Peyer's patch (tissue), 4 donors: ENCODE results near the gene PARL.

Experiments
- POLR2A ChIP-seq, 2 donors: fragments of 450-650 bp; IDR thresholded peaks; one replicate each; pipeline ENCODE4 v1.5.1; 2017; ENCODE audit warnings: antibody characterized with exemption in 2 of 2, mild to moderate bottlenecking in 2 of 2, moderate library complexity in 2 of 2
- TF ChIP-seq, protein P1 (sequence below), 6 experiments: fragments of 450-650 bp in 4 of 6; fragments of 200-600 bp in 2 of 6; sonication (generic) in 1 of 6; IDR thresholded peaks; one replicate each; pipeline ENCODE4 v1.5.1; 2017 to 2019; ENCODE audit warnings: antibody characterized with exemption in 6 of 6, mild to moderate bottlenecking in 3 of 6, moderate library complexity in 1 of 6

DNA sequence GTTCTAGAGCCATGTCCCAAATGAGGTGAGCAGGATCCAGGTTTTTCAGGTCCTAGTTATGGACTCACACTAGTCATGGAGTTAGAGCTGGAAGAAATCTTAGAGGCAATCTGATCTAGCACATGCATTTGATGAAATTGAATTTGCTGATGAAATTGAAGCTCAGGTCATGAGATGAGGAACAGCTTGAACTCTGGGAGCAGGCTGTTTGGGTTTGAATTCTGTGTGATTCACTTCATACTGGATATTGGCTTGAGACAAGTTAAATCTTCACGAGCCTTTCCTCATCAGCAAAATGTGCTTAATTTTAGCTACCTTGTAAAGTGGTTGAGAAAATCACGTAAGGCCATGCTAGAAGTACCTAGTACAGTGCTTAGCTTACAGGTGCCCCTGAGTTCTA lies 33.5 kb upstream of the PARL start:
- TF ChIP-seq, protein P1, sequence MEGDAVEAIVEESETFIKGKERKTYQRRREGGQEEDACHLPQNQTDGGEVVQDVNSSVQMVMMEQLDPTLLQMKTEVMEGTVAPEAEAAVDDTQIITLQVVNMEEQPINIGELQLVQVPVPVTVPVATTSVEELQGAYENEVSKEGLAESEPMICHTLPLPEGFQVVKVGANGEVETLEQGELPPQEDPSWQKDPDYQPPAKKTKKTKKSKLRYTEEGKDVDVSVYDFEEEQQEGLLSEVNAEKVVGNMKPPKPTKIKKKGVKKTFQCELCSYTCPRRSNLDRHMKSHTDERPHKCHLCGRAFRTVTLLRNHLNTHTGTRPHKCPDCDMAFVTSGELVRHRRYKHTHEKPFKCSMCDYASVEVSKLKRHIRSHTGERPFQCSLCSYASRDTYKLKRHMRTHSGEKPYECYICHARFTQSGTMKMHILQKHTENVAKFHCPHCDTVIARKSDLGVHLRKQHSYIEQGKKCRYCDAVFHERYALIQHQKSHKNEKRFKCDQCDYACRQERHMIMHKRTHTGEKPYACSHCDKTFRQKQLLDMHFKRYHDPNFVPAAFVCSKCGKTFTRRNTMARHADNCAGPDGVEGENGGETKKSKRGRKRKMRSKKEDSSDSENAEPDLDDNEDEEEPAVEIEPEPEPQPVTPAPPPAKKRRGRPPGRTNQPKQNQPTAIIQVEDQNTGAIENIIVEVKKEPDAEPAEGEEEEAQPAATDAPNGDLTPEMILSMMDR (IDR thresholded peaks at IDR 0.05), result no peak
- no peak for TF ChIP-seq POLR2A (IDR thresholded peaks at IDR 0.05)
